PC-9 (cell line): ENCODE results near the gene FBXO7. TPM values are rescaled to one million over a fixed set of nuclear protein-coding genes. Genes with fewer than 3 reads are reported as not detected.

ENCODE experiments used
- BruUV-seq: library from RNA; stranded (reverse); fragments of 400-500 nt; replicated peaks from 2 replicates; lab custom pipeline; 2021; lab: Mats Ljungman, UMichigan
- CTCF ChIA-PET: fragments of 300-600 bp; sonication (Branson Sonifier 250); formaldehyde crosslinking; loops from one replicate; lab custom pipeline; 2022; ENCODE audit warnings: antibody characterized with exemption; lab: Charles Lee
- POLR2A ChIA-PET: fragments of 300-600 bp; sonication (Branson Sonifier 250); formaldehyde crosslinking; loops from one replicate; lab custom pipeline; 2022; ENCODE audit warnings: antibody characterized with exemption; ENCODE audit not compliant: unreplicated experiment; lab: Charles Lee
- DNase-seq, 2 experiments: peaks; one replicate each; pipeline versions ENCODE4 v3.0.0 to v3.0.0-alpha.2; 2015 to 2022; ENCODE audit warnings: mixed read lengths in 1 of 2
- H2AFZ ChIP-seq: fragments of 200-600 bp; sonication (generic); 2 replicates; pipeline ENCODE4 v1.8.1; 2017; ENCODE audit warnings: antibody characterized with exemption
- H3F3A ChIP-seq: fragments of 200-600 bp; sonication (generic); 2 replicates; pipeline ENCODE4 v1.8.1; 2017; ENCODE audit warnings: antibody characterized with exemption, mild to moderate bottlenecking, low read depth; ENCODE audit not compliant: insufficient read depth
- H3K27ac ChIP-seq: fragments of 200-600 bp; sonication (generic); 2 replicates; pipeline ENCODE4 v1.6.1; 2016; ENCODE audit warnings: mixed run types
- H3K27me3 ChIP-seq: fragments of 200-600 bp; sonication (generic); 2 replicates; pipeline ENCODE4 v1.6.1; 2016; ENCODE audit warnings: low read depth, mixed run types; ENCODE audit not compliant: insufficient read depth
- H3K36me3 ChIP-seq: fragments of 200-600 bp; sonication (generic); 2 replicates; pipeline ENCODE4 v1.6.1; 2016; ENCODE audit warnings: low read depth, mixed run types
- H3K4me1 ChIP-seq: fragments of 200-600 bp; sonication (generic); replicated peaks from 2 replicates; pipeline ENCODE4 v1.6.1; 2016; ENCODE audit warnings: mixed run types; ENCODE audit not compliant: insufficient read depth
- H3K4me2 ChIP-seq: fragments of 200-600 bp; sonication (generic); 2 replicates; pipeline ENCODE4 v1.6.1; 2017; ENCODE audit warnings: mixed run types
- H3K4me3 ChIP-seq: fragments of 200-600 bp; sonication (generic); 2 replicates; pipeline ENCODE4 v1.6.1; 2016; ENCODE audit warnings: mixed run types
- H3K79me2 ChIP-seq: fragments of 200-600 bp; sonication (generic); 2 replicates; pipeline ENCODE4 v1.6.1; 2017; ENCODE audit warnings: low read depth, mixed run types
- H3K9me2 ChIP-seq: fragments of 200-600 bp; sonication (generic); 2 replicates; pipeline ENCODE4 v1.8.1; 2017; ENCODE audit warnings: mild to moderate bottlenecking; ENCODE audit not compliant: insufficient read depth
- H3K9me3 ChIP-seq: fragments of 200-600 bp; sonication (generic); 2 replicates; pipeline ENCODE4 v1.8.1; 2016; ENCODE audit warnings: low read depth; ENCODE audit not compliant: insufficient read depth
- H4K20me1 ChIP-seq: fragments of 200-600 bp; sonication (generic); 2 replicates; pipeline ENCODE4 v1.8.1; 2017; ENCODE audit not compliant: insufficient read depth
- CTCF ChIP-seq: fragments of 200-600 bp; sonication (generic); conservative IDR thresholded peaks from 2 replicates; pipeline ENCODE4 v1.6.1; 2017; ENCODE audit warnings: mixed run types, antibody characterized with exemption, mild to moderate bottlenecking, moderate library complexity
- EZH2 ChIP-seq: fragments of 200-600 bp; sonication (generic); IDR thresholded peaks from 2 replicates; pipeline ENCODE4 v1.8.0; 2017; ENCODE audit warnings: antibody characterized with exemption, low read depth
- intact Hi-C: fragments of 100-400 bp; cut with micrococcal nuclease; formaldehyde crosslinking; loops from one replicate; pipeline ENCODE4 v1.10.0; 2022; ENCODE audit not compliant: unreplicated experiment
- total RNA-seq: library from RNA; stranded (reverse); gene quantifications from 2 replicates; pipeline ENCODE4 v1.2.3, GENCODE V29; 2021

FBXO7 gene
- total RNA-seq, 1 experiment from 2014 or later = 81.9 TPM

- Histone ChIP-seq H3K9me3 (no peaks in the 10 kb centered on the region), H3K27ac (no peak overlapping the region)
These were observed 34.4 kb downstream of the FBXO7 start for GRCh38 chr22:32509045-32509444.

GRCh38 chr22:32511274-32511673, 36.7 kb downstream of the FBXO7 start:
- Histone ChIP-seq H2AFZ (no peak overlapping the region), H3K9me3 (no peaks in the 10 kb centered on the region), H3K4me3 (no peak overlapping the region), H3F3A (no peaks in the 10 kb centered on the region; the same call in 1 of the 2 replicates), H3K27me3 (no peaks in the 10 kb centered on the region), H3K36me3 (no peaks in the 10 kb centered on the region), H3K4me1 (peaks cover 19% of the 10 kb centered on the region), H3K4me2 (peak overlapping the region; percentile 35), H4K20me1 (no peaks in the 10 kb centered on the region), H3K79me2 (no peaks in the 10 kb centered on the region), H3K27ac (no peak overlapping the region), H3K9me2 (no peaks in the 10 kb centered on the region)
- peak in 1 of 2 experiments; percentile 36 for DNase-seq
- no peak for TF ChIP-seq CTCF
- no peak for TF ChIP-seq EZH2
- CTCF ChIA-PET = no interaction called here
- intact Hi-C loops = no loop called here
- BruUV-seq = no TSS peak
- POLR2A ChIA-PET = no interaction called here

More at GRCh38 chr22:32509045-32509444, 34.4 kb downstream of the FBXO7 start:
- ChIA-PET POLR2A (no interaction called here), CTCF (no interaction called here)
- no peaks in the 10 kb centered on the region for H3K9me2 ChIP-seq
- intact Hi-C loops = no loop called here
- H3K4me1 ChIP-seq = peaks cover 19% of the 10 kb centered on the region
- H3K79me2 ChIP-seq = no peaks in the 10 kb centered on the region
- TF ChIP-seq EZH2 (no peak), CTCF (no peak)
- H3K4me3 ChIP-seq = no peak overlapping the region
- no TSS peak for BruUV-seq
- no peaks in the 10 kb centered on the region for H3K36me3 ChIP-seq
- H4K20me1 ChIP-seq = no peaks in the 10 kb centered on the region
- H3K4me2 ChIP-seq = no peak overlapping the region
- no peak overlapping the region for H2AFZ ChIP-seq
- no peaks in the 10 kb centered on the region for H3K27me3 ChIP-seq
- H3F3A ChIP-seq = no peaks in the 10 kb centered on the region; the same call in 1 of the 2 replicates
- DNase-seq = no peak

DNA sequence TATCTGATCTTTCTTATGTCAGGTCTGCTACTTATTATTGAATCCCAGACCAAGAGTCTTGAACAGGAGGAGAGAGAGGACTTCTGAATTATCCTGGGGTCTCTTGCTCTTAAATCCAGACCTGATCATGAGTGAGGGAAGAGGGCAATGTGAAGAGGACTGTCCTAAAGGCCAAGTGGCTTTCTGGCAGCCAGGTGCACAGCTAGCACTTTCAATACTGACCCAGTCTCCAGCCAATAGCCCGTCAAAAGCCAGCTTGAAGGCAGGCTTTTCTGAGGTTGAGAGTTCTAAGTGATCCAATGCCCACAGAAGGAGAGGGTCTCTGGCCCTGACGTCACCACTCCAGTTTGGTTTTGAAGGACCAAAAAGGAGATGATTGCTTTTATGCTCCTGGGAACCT, 37.2 kb downstream of the FBXO7 start:
- intact Hi-C loops = no loop called here
- no peak for TF ChIP-seq EZH2
- no peak for TF ChIP-seq CTCF
- POLR2A ChIA-PET = no interaction called here
- Histone ChIP-seq H3K27me3 (no peaks in the 10 kb centered on the region), H3K79me2 (no peaks in the 10 kb centered on the region), H3F3A (no peaks in the 10 kb centered on the region; the same call in 1 of the 2 replicates), H3K9me3 (no peaks in the 10 kb centered on the region), H2AFZ (no peak overlapping the region), H3K9me2 (no peaks in the 10 kb centered on the region), H3K4me2 (no peak overlapping the region), H3K4me3 (no peak overlapping the region), H3K4me1 (peaks cover 19% of the 10 kb centered on the region), H3K27ac (no peak overlapping the region), H4K20me1 (no peaks in the 10 kb centered on the region), H3K36me3 (no peaks in the 10 kb centered on the region)
- DNase-seq = peak in 1 of 2 experiments; percentile 30
- CTCF ChIA-PET = no interaction called here
- BruUV-seq = no TSS peak
